Measurements from ENCODE around the gene DDX27. TPM values are rescaled to one million over a fixed set of nuclear protein-coding genes. Genes with fewer than 3 reads are reported as not detected.

The DDX27 gene
- total RNA-seq (2022) (87.3 and 96.0 TPM in 2 replicates), Bru-seq, nascent RNA (percentile 88 among the genes with signal in this experiment), BruChase-seq, experiment 1, labeled RNA remaining after a 6-hour chase (percentile 94 among the genes with signal in this experiment), BruChase-seq, experiment 2, labeled RNA remaining after a 2-hour chase (percentile 88 among the genes with signal in this experiment)
- long read RNA-seq, transcript DDX27-207 (21 exons, 2,693 nt): major isoform, 137 of 206 reads
- long read RNA-seq, partial matches to known transcripts: 39 of 206 reads
- long read RNA-seq, other reads (novel, unspliced or antisense): 30 of 206 reads

GRCh38 chr20:49219091-49219923 is at the start of gene DDX27:
TSS of gene DDX27 (plus strand) at chr20:49219416. CDS start at chr20:49219449, 33 bp downstream.
- intact Hi-C loops (cut with micrococcal nuclease; ENCODE audit: unreplicated experiment): loop anchor here (2.0 kb wide), 1 partner anchor 33 kb away; no protein-coding TSS in a partner anchor

GRCh38 chr20:49169547-49169946 is 49.7 kb upstream of the DDX27 start:
- H3K4me1 Mint-ChIP-seq (ENCODE audit: low read depth, unreplicated experiment): peaks cover 32% of the 10 kb centered on the region
- CTCF ChIA-PET: interaction anchor here (1.0 to 1.1 kb wide), 2 partner anchors 10 to 18 kb away, joined by 3 to 4 read pairs; no protein-coding TSS in a partner anchor
- BruUV-seq (replicated peaks): no TSS peak

More at GRCh38 chr20:49219091-49219923, at the start of gene DDX27:
- H3K27me3 Mint-ChIP-seq (ENCODE audit: unreplicated experiment): no peaks in the 10 kb centered on the region
- TSS peak; percentile 76 for BruUV-seq (replicated peaks)
- H3K4me3 Mint-ChIP-seq (ENCODE audit: low read depth, unreplicated experiment): peak within 1 kb of the TSS; percentile 95
- H3K27ac Mint-ChIP-seq (ENCODE audit: unreplicated experiment): peak within 1 kb of the TSS; percentile 96
- H3K4me1 Mint-ChIP-seq (ENCODE audit: low read depth, unreplicated experiment): peaks cover 14% of the 10 kb centered on the region
- H3K36me3 Mint-ChIP-seq (ENCODE audit: insufficient read depth, unreplicated experiment): peaks cover 51% of the 10 kb centered on the region
- CTCF ChIA-PET: interaction anchor here (0.6 to 1.3 kb wide), 14 partner anchors 9 to 1470 kb away, joined by 3 to 14 read pairs (median 6); partner anchors contain the start of gene STAU1
- peak; percentile 99 for DNase-seq
- TF ChIP-seq, protein P1, sequence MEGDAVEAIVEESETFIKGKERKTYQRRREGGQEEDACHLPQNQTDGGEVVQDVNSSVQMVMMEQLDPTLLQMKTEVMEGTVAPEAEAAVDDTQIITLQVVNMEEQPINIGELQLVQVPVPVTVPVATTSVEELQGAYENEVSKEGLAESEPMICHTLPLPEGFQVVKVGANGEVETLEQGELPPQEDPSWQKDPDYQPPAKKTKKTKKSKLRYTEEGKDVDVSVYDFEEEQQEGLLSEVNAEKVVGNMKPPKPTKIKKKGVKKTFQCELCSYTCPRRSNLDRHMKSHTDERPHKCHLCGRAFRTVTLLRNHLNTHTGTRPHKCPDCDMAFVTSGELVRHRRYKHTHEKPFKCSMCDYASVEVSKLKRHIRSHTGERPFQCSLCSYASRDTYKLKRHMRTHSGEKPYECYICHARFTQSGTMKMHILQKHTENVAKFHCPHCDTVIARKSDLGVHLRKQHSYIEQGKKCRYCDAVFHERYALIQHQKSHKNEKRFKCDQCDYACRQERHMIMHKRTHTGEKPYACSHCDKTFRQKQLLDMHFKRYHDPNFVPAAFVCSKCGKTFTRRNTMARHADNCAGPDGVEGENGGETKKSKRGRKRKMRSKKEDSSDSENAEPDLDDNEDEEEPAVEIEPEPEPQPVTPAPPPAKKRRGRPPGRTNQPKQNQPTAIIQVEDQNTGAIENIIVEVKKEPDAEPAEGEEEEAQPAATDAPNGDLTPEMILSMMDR (IDR thresholded peaks at IDR 0.05; ENCODE audit: unreplicated experiment): no peak
- no peaks in the 10 kb centered on the region for H3K9me3 Mint-ChIP-seq (ENCODE audit: low read depth, unreplicated experiment)

DNA sequence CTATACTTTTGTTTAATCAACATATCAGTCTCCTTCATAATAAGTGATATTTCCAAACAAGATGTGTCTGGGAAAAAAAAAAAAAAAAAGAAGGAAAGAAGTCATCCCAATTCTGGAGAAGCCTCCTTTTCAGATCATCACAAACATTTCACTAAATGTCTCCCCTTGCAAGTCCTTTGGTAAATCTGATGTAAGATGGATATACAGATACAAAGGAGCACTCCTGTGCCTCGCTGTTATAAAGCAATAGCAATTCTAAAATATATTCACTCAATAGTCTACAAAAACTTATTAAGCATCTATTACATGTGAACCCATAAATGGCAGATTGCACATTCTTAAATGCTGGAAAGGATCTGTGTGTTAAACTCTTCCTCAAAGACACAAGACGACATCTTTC is 48.5 kb upstream of the DDX27 start:
- CTCF ChIA-PET: interaction anchor here (0.5 to 1.1 kb wide), 2 partner anchors 9 to 17 kb away, joined by 3 to 4 read pairs; no protein-coding TSS in a partner anchor
- H3K27me3 Mint-ChIP-seq (ENCODE audit: unreplicated experiment): no peaks in the 10 kb centered on the region
- H3K4me3 Mint-ChIP-seq (ENCODE audit: low read depth, unreplicated experiment): no peak overlapping the region
- intact Hi-C loops (cut with micrococcal nuclease; ENCODE audit: unreplicated experiment): no loop called here
- peaks cover 31% of the 10 kb centered on the region for H3K4me1 Mint-ChIP-seq (ENCODE audit: low read depth, unreplicated experiment)
- no peaks in the 10 kb centered on the region for H3K9me3 Mint-ChIP-seq (ENCODE audit: low read depth, unreplicated experiment)
- TF ChIP-seq, protein P1 (IDR thresholded peaks at IDR 0.05; ENCODE audit: unreplicated experiment): no peak
- H3K36me3 Mint-ChIP-seq (ENCODE audit: insufficient read depth, unreplicated experiment): peaks cover 34% of the 10 kb centered on the region
- no TSS peak for BruUV-seq (replicated peaks)
- no peak for DNase-seq
- no peak overlapping the region for H3K27ac Mint-ChIP-seq (ENCODE audit: unreplicated experiment)

More at GRCh38 chr20:49169547-49169946, 49.7 kb upstream of the DDX27 start:
- H3K27ac Mint-ChIP-seq (ENCODE audit: unreplicated experiment): no peak overlapping the region
- TF ChIP-seq, protein P1 (IDR thresholded peaks at IDR 0.05; ENCODE audit: unreplicated experiment): no peak
- H3K9me3 Mint-ChIP-seq (ENCODE audit: low read depth, unreplicated experiment): no peaks in the 10 kb centered on the region
- H3K27me3 Mint-ChIP-seq (ENCODE audit: unreplicated experiment): no peaks in the 10 kb centered on the region
- H3K4me3 Mint-ChIP-seq (ENCODE audit: low read depth, unreplicated experiment): no peak overlapping the region
- peaks cover 28% of the 10 kb centered on the region for H3K36me3 Mint-ChIP-seq (ENCODE audit: insufficient read depth, unreplicated experiment)
- no peak for DNase-seq
- intact Hi-C loops (cut with micrococcal nuclease; ENCODE audit: unreplicated experiment): no loop called here

GRCh38 chr20:49171909-49172308 is 47.3 kb upstream of the DDX27 start:
- H3K36me3 Mint-ChIP-seq (ENCODE audit: insufficient read depth, unreplicated experiment): peaks cover 42% of the 10 kb centered on the region
- BruUV-seq (replicated peaks): no TSS peak

More at GRCh38 chr20:49171909-49172308, 47.3 kb upstream of the DDX27 start:
- DNase-seq: no peak
- H3K27ac Mint-ChIP-seq (ENCODE audit: unreplicated experiment): no peak overlapping the region
- H3K9me3 Mint-ChIP-seq (ENCODE audit: low read depth, unreplicated experiment): no peaks in the 10 kb centered on the region
- CTCF ChIA-PET: no interaction called here
- peaks cover 19% of the 10 kb centered on the region for H3K4me1 Mint-ChIP-seq (ENCODE audit: low read depth, unreplicated experiment)
- no peaks in the 10 kb centered on the region for H3K27me3 Mint-ChIP-seq (ENCODE audit: unreplicated experiment)
- TF ChIP-seq, protein P1 (IDR thresholded peaks at IDR 0.05; ENCODE audit: unreplicated experiment): no peak
- intact Hi-C loops (cut with micrococcal nuclease; ENCODE audit: unreplicated experiment): no loop called here
- no peak overlapping the region for H3K4me3 Mint-ChIP-seq (ENCODE audit: low read depth, unreplicated experiment)

Data from Calu3 (cell line).